Kidney tubule cell (primary cell): ENCODE data around the gene SLC31A2.

Experiments used
- DNase-seq: peaks from one replicate; pipeline ENCODE4 v3.0.0-alpha.2; 2018; ENCODE audit warnings: low spot score

Gene SLC31A2

DNA sequence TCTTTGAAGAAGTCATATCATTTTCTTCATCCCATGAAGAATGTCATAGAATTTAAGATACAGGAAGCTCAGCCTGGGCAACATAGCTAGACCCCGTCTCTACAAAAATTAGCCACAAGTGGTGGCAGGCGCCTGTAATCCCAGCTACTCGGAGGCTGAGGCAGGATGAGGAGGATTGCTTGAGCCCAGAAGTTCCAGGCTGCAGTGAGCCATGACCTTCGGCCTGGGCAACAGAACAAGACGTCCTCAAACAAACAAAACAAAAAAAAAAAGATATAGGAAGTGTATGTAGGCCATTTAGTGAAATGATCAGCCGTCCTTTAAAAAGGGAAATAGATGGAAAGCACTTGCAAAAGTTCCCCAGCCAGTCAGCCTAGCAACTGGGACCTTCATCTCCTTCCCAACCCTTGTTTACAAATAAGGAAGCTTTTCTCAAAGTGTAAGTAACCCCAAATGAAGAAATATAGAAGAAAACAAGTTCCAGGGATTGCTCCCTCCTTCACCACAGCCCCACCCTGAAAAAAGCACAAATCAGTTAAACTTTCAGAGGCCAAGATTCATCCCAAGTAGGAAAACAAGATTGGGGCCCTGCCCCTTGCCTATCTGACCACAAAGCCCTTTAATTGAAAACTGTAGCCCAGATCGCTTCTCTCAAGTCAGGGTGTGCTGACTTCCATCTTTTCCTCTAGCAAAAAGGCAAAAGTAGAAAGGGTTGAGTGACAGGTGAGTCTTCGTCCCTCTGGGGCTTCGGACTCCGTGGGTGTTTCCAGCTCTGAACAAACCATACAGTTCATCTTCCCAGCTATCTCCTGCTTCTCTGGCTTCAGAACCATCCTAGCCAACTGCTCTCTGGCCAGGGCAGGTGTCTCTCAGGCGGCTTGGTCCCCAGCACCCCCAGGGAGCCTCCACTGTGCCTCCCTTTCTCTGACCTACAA is 1.2 kb downstream of the SLC31A2 start:
- peak; percentile 38 for DNase-seq

DNA sequence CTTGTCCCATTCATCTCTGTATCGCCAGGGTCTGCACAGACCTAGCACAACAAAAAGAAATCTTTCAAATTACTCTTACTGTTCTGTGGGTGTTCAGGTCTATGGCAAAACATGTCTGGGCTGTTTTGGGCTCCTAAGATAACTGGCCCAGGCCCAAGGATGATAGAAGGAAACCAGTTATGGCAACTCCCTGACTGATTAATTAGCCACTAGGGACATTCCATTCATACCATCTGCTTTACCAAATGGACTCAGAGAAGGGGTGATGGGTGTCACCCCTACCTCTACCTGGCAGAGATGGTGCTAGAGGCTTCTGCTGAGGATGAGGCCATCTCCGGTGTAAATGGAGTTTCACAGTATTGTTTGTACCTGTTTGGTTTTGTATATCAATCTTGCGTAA is 1.9 kb downstream of the SLC31A2 start:
- peak; percentile 73 for DNase-seq

DNA sequence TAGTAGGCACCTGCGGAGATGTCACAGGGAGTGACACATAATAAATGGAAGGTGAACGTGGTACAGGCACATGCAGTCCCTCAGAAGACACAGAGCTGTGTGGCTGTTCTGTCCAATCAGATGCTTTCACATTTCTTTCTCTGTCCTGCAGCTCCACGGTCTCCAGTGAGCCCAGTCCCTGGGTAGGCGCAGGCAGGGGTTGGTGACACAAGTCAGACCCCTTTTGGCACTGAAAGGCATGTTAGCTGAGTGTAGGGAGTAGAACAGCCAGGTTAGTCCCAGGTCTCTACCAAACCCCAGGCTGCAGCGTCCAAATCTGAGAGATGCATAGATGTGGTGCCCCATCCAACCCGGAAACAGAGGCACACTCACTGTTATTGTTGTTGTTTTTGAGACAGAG is 2.8 kb downstream of the SLC31A2 start:
- DNase-seq: no peak

DNA sequence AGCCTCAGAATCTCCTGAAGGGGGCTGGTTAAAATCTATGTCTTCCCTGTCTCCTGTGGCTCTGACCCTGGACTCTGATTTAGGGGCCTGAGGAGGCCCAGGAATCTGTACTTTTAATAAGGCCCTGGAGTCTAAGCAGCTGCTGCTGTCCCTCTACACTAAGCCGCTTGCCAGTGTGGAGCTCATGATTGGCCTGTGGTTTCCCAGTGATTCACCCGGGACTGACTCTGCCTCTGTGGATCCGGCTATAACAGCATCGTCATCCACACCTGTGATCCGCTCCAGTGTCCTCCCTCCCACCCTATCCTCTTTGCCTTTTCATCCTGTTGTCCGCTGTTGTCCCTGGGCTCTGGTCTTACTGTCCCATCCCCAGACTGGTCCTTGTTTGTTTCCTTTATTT is 3.7 kb downstream of the SLC31A2 start:
- peak; percentile 73 for DNase-seq

DNA sequence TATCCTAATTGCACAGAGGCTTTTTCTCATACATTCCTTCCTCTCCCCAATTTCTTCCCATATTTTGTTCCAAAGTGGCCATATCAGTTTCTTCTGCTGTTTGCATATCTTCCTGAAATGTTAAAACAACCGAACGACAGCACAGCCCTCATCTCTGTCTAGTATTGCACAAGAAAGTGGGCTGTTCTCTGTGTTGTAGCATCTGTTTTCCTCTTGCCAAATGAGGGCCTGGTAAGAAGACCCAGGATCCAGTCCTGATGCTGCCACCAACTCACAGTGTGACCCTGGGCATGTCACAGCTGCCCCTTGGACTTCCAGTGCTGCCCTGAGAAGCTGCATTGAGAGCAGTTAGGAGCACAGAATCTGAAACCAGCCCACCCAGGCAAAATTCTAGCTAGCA is 4.1 kb downstream of the SLC31A2 start:
- DNase-seq: no peak

DNA sequence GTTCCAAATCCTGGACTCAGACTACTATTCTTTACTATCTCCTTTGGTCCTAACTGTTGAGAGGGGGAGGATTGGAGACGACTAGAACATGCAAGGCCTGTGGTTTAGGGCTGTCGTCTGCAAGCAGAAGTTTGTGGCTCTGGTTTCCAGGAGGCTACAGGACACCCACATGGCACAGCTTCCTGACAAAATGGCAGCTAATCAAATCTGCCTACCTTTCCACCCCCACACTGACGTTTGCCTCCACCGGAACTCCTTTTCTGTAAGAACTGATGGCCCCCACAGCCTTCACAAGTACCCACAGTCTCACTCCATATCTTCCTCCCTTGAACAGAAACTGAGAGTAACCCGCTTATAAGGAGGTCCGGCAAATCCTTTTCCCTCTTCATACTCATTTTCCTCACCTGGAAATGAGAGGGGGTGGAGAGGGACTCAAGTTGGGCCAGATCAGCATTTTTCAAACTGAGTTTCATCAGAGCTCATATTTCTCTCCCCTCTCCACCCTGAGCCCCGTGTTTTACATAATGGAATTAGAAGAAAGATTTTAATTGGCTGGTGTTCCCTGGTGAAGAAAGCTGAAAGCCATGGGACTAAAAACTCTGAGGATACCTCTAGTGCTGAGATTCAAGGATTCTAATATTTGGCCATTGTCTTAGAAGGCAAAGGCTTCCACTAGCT is 5.2 kb downstream of the SLC31A2 start:
- no peak for DNase-seq

DNA sequence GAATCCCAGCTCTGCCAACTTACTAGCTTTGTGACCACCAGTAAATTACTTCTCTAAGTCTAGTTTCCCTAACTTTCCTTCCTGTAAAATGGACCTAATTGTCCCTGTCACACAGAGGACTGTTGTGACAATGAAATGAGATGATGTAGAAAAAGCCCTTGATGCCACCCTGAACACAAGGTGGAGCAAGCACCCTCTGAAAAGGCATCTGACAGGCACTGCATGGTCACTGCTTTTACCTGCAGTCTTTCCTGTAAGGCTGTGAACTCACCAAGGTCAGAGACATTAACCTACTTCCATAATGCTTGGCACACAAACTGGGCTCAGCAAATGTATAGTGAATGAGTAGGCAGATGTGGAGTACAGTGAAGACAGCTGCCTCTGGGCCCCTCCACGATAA is 6.1 kb downstream of the SLC31A2 start:
- no peak for DNase-seq

DNA sequence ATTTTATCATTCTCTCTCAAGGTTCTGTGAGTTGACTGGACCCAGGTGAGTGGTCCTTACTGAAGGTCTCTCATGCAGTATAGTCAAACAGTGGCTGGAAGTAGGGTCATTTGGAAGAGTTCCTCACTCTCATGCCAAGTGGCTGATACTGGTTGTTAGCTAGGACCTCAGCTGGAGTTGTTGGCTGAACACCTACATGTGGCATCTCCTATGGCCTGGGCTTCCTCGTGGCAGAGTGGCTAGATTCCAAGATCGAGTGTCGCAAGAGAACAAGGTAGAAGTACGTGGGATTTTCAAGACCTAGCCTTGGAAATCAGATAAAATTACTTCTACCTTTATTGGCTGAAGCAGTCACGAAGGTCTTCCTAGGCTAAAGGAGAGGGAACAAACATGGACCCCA is 7.6 kb downstream of the SLC31A2 start:
- DNase-seq: no peak

DNA sequence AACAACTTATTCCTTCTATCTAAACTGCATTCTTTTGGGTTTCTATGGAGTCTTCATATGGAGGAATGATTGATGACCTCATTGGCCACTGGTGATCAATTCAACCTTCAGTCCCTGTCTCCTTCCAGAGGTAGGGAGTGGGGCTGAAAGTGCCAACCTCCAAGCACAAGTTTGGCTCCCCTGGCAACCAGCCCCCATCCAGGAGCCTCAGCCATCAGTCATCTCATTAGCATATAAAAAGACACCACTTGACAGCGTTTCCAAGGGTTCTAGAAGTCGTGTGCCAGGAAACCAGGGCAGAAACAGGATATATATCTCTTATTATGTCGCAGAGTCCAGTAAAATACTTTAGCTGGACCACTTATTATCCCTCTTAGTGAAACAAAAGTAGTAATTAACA is 9.8 kb downstream of the SLC31A2 start:
- DNase-seq: no peak

DNA sequence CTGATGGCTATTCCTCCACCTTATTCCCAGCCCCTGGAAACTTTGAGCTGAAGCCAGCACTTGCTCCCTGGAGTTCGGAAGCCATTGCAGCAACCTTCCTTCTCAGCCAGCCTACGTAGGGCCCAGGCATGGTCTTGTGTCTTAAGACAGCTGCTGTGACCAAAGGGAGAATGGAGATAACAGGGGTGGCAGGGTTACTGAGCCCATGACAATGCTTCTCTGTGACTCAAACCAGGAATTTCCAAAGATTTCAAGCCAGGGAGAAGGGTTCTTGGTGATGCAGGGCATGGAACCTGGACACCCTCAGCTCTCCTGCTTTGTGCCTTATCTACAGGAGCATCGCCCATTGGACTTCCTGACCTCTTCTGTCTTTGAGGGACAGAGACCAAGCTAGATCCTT is 12.2 kb downstream of the SLC31A2 start:
- DNase-seq: no peak

DNA sequence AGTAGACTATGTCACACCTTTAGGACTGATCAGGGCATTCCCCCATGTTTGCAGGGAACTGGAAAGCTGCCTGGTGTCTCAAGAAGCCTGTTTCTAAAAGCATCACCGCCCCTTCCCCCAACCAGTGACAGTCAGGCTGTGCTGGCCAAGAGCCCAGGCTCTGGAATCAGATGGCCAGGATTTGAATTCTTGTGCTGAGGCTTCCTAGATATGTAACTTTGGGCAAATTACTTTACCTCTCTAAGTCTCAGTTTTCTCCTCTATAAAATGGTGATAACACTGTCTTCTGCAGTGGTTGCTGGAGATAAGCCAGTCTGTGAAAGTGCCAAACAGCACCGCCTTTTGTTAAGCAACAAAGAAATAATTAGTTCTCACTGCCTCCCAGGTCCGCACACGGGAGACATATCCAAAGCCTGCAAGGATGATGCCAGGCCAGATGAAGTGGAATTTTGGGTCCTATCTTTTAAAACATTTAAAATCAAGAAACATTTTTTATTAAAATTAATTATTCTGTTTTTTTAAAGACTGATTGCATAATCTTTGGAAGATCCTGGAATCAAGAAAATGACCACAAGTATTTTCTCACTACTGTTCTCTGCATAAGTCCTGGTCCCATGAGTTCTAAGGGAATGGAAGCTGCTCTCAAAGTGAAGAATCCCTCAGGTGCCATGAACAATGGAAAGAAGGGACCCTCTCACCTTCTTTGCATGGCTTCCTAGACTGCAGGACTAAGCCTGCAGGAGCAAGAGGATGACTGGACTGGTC is 13.9 kb downstream of the SLC31A2 start:
- peak; percentile 17 for DNase-seq

DNA sequence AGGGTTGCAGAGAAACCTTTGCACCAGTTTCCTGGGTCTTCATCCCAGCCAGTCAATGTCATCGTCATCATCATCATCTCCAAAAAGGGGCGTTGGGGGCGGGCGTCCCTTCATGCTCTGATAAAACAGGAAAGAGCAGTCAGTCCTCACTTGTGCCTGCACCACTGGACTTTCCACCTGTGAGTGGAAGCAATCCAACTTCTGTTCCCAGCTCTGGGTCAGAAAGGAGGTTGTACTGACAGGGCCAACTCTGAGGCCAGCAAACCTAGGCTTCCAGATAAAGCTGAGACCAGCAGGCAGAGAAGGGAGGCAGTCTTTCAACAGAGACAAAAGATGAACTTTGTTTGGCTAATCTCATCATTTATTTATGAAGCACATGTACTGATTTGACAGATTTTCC is 15.2 kb downstream of the SLC31A2 start:
- no peak for DNase-seq

DNA sequence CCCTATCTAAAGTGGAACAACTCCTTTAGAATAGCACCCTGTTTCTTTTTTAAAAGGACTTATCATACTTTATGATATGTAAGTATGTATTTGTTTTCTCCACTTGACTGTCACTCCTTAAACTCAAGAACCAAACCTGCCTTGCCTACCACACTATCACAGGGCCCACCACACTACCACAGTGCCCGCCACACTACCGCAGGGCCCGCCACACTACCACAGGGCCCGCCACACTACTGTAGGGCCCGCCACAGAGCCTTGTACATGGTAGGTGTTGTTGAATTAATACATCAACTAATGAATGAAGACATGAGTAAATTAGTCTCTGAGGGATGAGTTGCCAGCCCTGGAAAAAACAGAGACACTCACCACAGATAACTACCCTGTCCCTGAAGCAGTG is 18.0 kb downstream of the SLC31A2 start:
- no peak for DNase-seq

DNA sequence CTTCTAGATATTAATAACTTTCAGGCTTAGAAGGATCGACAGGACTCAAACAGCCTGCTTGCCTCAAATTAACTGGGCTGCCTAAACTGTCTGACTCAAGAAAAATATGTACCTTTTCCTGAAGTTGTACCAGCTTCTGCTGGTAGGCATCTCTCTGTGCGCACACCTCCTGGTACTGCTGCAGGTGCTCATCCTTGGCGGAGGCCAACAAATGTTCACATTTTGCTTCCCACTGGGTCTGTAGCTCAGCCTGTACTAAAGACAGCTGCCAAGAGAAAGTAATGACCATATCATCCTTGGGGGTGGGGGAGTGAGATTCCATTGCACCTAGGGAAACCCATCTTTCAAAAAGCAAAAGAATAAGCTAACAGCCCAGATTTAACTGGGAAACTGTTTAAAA is 22.5 kb downstream of the SLC31A2 start:
- no peak for DNase-seq

DNA sequence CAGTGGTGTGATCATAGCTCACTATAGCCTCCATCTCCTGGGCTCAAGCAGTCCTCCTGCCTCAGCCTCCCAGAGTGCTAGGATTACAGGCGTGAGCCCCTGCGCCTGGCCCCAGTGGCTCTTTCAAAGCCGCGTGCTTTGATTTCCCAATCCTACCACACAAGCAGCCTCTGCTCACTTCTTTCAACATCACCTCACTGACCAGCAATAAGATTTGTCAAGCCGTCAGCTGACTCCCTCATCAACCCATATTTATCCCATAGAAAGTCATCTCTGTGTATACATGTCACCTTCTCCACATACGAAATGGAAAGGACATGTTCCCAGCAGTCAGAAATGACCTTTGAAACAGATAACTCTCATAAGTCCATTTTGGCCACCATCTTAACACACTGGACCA is 26.0 kb downstream of the SLC31A2 start:
- no peak for DNase-seq

DNA sequence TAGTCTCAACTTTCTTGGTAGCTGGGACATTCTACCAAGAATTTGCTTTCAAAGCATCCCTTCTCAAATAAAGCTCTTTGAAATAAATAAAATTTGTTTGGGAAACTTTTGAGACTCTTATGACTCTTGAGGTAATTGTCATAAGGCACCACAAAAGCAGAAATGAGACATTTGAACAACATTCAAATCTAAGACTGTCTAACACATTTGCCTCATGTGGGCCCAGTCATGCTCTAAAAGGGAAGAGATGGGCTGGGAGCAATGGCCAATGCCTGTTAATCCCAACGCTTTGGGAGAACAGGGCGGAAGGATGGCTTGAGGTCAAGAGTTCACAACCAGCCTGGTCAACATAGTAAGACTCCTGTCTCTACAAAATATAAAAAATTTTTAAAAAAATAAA is 26.4 kb downstream of the SLC31A2 start:
- no peak for DNase-seq

DNA sequence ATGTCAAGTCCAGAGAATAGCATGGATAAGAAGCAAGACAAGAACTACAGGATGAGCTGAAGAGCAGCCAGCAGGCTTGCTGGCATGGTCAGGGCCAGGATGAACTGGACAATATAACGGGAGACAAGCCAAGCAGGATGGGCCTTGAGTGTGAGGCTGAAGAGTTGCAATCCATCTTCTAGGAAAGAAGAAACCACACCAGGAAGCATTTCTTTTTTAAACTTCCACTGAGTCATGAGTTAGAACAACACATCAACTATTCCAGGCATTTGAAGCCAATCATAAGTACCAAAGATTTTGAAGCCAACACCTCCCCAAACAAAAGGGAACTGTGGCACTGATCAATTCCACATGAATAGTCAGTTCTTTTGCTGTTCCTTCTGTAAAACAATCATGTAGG is 27.3 kb downstream of the SLC31A2 start:
- peak; percentile 76 for DNase-seq

DNA sequence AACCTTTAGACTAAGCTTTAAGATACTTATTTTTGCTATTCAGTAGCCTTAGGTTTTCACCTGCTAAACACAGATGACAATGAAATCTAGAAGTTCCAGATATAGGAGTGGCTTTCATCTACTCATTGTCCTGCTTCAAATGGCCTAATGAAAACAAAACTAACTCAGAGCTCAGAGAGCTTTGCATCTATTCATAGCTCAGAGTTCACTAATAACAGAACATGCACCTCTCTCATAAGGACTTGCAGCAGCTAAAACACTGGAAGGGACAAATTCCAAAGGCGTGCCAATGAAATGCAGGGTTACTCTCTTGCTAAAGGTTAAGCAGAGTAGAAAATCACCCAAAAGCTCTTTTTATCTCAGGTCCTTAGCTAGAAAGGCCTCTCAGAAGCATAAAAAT is 29.0 kb downstream of the SLC31A2 start:
- no peak for DNase-seq

DNA sequence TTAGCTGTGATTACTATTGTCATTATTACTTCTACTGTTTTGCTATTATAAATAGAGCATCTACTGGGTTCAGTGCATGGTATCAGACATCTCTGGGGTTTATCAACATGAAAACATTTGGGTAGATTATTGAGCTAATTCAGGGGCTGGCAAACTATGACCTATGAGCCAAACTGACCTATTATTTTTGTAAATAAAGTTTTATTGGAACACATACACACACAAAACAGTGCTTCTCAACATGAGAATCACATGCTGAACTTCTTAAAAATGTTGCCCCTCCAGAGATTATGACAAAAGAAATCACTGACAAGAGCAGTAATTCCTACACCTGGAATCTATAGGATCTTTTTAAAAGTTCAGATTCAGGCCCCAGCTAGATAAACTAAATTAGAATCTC is 30.4 kb downstream of the SLC31A2 start:
- no peak for DNase-seq

DNA sequence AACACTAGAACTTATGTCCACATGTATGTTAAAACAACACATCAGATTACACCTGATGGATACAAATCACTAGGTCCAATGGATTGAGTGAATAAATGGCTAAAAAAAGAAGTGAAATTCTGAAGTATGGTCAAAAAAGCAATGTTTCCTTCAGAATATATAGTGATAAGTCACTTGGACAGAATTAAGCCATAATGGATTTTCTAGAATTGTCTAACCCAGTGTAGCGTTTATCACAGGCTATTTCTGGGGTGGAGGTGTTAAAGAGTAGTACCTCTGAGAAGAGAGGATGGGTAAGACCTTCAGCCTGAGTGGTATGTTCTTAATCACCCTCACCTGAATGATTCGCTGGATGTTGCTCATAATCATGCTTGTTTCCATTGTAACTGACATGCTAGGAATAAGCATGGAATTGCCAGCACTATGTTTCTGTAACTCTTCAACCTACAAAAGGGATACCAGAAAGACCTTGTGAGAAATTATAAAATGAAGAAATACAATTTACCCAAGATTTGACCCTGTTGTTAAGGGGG is 33.2 kb downstream of the SLC31A2 start:
- DNase-seq: peak; percentile 14

DNA sequence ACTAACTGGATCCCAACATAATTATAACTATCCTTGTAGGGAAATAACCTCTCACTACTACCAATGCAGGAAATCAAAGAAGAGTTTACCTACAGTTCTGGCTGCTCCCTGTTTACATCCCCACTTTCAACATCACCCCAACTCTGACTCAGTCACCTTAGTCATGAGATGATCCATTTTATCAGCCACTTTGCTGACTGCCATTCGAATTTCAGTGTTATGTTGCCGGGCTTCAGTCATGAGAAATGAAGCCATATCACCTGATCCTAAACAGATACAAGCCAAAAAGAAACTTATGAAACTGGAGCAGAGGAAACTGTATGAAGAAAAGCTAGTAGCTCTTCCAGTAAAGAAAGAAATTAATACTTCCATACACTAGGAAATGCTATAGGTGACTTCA is 33.7 kb downstream of the SLC31A2 start:
- DNase-seq: peak; percentile 41

DNA sequence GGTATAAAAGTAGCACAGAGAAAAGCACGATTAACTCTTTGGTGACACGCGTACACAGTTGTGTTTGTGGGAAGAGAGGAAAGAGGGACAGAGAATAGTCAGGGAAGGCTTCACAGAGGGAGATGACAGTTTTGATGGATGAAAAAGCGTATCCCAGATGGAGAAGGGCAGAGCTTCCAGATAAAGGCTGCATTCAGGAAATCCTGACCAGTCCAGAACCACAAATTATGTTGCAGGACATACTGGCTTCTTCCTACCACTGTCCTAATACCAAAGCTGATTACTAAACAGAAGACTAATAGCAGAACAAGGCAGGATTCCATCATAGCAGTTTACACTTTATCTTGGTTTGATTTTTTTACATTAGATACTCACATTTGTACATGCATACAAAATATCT is 34.5 kb downstream of the SLC31A2 start:
- DNase-seq: no peak
